GM19372 (cell line): ENCODE data around the gene CEP76.

Experiments used
- ATAC-seq: cut with Tn5 transposase; IDR thresholded peaks from one replicate; pipeline ENCODE4 v1.9.1; 2021; ENCODE audit warnings: mild to moderate bottlenecking, low read depth, moderate library complexity; ENCODE audit not compliant: unreplicated experiment

Gene CEP76, protein sequence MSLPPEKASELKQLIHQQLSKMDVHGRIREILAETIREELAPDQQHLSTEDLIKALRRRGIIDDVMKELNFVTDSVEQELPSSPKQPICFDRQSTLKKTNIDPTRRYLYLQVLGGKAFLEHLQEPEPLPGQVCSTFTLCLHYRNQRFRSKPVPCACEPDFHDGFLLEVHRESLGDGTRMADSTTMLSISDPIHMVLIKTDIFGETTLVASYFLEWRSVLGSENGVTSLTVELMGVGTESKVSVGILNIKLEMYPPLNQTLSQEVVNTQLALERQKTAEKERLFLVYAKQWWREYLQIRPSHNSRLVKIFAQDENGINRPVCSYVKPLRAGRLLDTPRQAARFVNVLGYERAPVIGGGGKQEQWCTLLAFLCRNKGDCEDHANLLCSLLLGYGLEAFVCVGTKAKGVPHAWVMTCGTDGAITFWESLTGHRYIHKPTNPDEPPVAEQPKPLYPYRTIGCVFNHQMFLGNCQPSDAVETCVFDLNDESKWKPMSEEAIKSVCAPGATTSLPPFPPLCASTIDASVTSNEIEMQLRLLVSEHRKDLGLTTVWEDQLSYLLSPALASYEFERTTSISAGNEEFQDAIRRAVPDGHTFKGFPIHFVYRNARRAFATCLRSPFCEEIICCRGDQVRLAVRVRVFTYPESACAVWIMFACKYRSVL

GRCh38 chr18:12702221-12703095, at the start of gene CEP76, which contains the start of gene PSMG2:
Gene CEP76 (minus strand): TSS chr18:12702723. CDS start chr18:12702548, 175 bp downstream.
Gene PSMG2 (plus strand): TSS chr18:12703042. CDS start chr18:12703108, 66 bp downstream.
- ATAC-seq: peak; percentile 71

DNA sequence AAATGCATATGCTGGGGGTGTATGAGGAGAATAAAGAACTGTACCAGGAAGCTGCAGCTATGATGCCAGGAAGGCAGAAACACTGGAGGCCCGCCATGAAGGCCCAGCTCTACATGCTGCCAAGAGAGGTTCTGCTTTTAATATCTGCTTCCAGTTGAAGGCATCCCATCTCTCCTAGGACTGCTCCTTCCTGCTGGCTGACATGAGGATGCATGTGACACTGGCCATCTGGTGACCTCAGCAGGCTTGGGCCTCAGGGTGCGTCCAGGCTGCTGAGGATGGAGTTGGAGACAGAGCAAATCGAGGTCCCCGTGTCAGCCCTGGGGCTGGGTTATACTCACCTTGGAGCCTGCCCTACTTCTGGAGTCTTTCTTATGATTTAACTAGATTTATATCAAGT, 49.4 kb upstream of the CEP76 start:
- no peak for ATAC-seq

- no peak for ATAC-seq
Measured at GRCh38 chr18:12751503-12751884, 49.0 kb upstream of the CEP76 start.

GRCh38 chr18:12750715-12751502, 48.4 kb upstream of the CEP76 start:
- no peak for ATAC-seq

GRCh38 chr18:12750076-12750714, 47.7 kb upstream of the CEP76 start:
- no peak for ATAC-seq

- ATAC-seq: no peak
Measured at GRCh38 chr18:12749121-12749520, 46.6 kb upstream of the CEP76 start.

- no peak for ATAC-seq
Measured at GRCh38 chr18:12748671-12749070, 46.1 kb upstream of the CEP76 start.

GRCh38 chr18:12747530-12748315, 45.2 kb upstream of the CEP76 start:
- no peak for ATAC-seq

GRCh38 chr18:12745095-12745795, 42.7 kb upstream of the CEP76 start:
- ATAC-seq: no peak

- no peak for ATAC-seq
Measured at GRCh38 chr18:12744103-12744502, 41.6 kb upstream of the CEP76 start.

DNA sequence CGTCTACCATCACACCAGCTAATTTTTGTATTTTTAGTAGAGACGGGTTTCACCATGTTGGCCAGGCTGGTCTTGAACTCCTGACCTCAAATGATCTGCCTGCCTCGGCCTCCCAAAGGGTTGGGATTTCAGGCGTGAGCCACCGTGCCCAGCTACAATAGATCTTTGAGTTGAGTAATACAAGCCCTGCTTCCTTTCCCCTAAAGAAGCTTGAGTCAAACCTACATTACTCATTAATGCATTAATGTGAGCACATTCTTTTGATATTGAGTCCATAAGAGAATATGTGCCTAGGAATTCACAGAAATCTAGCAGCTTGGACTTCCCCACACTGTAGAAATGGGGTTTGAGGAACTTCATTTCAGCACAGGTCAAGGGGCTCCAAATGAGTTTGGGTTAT, 39.9 kb upstream of the CEP76 start:
- no peak for ATAC-seq

- ATAC-seq: no peak
Measured at GRCh38 chr18:12741351-12741750, 38.8 kb upstream of the CEP76 start.

DNA sequence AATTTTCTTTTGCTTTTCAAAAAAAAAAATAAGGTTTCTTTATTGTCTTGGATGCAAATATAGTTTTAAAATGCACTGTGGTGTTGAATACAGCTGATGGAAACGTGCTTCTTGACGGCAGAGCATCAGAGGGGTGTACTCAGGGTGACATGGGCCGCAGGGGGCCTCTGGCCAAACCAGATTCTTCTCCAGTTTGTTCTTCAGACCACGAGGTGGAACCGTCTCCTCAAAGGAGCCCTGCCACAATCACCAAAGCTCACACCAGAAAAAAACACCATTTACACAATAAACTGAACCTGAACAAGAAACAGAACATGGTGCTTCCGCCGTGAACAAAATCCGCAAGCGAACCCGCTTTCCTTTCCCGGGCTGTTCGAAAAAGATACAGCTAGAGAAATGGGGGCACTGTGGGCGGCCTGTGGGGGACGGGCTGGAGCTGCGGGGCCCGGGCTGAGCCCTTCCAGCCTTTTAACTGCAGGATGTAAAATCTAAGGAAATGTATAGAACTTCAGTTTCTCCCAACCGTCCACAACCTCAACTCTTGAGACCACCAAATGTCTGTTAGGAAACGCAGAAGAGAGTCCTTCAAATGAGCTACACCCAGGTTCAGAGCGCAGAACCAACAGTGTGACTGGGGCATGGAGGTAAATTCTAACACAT, 34.9 kb upstream of the CEP76 start:
- ATAC-seq: no peak

GRCh38 chr18:12726774-12727550, 24.4 kb upstream of the CEP76 start:
- no peak for ATAC-seq

DNA sequence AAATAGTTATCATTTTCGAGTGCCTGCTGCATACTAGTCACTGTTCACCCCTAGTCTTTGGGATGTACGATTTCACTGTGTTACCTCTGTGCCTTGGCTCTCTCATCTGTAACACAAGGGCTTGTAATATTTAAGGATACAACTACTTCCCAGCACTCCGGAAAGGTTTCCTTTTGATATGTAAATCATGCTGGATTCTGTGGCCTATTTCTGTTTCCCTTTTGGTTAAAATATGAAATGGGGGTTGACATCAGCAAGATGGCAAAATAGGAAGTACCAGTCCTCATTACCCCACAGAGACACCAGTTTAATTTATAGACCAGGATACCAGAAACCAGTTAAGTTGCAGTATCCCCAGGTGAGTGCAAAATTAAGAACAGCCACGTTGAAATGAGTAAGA, 23.8 kb upstream of the CEP76 start:
- ATAC-seq: no peak

DNA sequence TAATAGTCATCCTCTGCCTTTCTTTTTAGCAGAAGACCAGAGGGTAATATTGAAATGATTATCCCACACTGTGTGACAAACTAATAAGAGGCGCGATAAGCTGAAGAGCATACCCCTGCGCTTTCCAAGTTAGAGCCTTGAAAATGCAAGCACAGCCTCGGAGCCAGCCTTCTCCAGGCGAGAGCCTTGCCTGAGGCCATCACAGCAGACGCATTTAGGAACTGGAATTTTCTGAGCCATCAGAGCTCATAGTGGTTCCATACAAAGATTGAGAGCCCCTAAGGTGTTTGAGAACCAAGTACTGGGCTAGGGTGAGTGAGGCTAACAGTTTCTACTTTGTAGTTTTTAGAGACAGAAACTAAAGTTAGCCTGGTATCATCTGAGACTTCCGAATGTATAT, 20.2 kb upstream of the CEP76 start:
- no peak for ATAC-seq
